ENCODE results near the gene CDH2. TPM values are rescaled to one million over a fixed set of nuclear protein-coding genes. Genes with fewer than 3 reads are reported as not detected.

Gene CDH2
- total and polyA plus RNA-seq, 2 experiments from 2014 or later = 14.7 to 36.9 TPM

DNA sequence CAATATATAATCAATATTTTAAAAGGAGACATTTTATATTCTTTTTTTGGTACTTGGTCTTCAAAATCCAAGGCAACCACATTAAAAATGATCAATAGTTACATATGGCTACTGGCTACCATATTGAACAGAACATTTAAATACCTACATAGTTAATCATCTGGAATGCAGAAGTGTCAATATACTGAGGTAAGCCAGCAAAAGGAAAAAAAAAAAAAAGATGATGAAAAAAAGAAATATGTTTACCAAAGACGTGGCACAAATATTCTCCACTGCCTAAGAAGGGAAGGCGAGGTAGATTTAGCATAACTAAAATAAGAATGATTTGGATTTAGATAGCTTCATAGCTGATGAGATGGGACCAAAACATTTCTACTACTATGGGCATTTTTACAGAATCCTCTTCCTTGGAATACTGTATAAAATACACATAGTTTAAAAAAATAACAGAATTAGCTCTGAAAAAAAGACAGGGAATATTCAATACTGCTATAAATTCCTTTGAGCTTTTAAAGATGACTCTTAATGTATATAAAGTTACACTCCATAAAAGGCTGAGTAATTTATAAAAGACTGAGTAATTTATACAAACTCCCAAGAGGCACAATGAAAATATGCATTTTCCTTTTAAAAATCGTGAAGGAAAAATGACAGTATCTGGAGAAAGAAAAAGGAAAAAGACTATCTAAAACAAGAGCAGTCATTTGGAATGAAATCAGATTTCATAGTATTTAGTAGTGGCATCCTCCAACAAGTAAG is 63.5 kb downstream of the CDH2 start:
- H3K36me3 Mint-ChIP-seq (ENCODE audit: low read depth) = no peaks in the 10 kb centered on the region
- H3K4me1 Mint-ChIP-seq = peaks cover 39% of the 10 kb centered on the region
- no peak overlapping the region for H3K4me3 ChIP-seq
- no peak overlapping the region for H2AFZ ChIP-seq
- H3K4me1 ChIP-seq (ENCODE audit: insufficient read depth) = peaks cover 34% of the 10 kb centered on the region
- peaks cover 3% of the 10 kb centered on the region for H3K27me3 Mint-ChIP-seq (ENCODE audit: insufficient read depth, low read depth, poor library complexity)
- no peaks in the 10 kb centered on the region for H3F3A ChIP-seq (replicated peaks; ENCODE audit: low read depth)
- H3K27ac Mint-ChIP-seq = no peak overlapping the region
- no peaks in the 10 kb centered on the region for H3K9me2 ChIP-seq (ENCODE audit: insufficient read depth)
- DNase-seq (ENCODE audit: low spot score) = no peak
- no peaks in the 10 kb centered on the region for H4K20me1 ChIP-seq (replicated peaks; ENCODE audit: insufficient read depth)
- no peak overlapping the region for H3K4me3 Mint-ChIP-seq
- no peak overlapping the region for H3K27ac ChIP-seq (ENCODE audit: low read depth)
- H3K27me3 ChIP-seq (ENCODE audit: insufficient read depth) = no peaks in the 10 kb centered on the region
- no peaks in the 10 kb centered on the region for H3K79me2 ChIP-seq (replicated peaks; ENCODE audit: insufficient read depth)
- TF ChIP-seq JUNB (IDR thresholded peaks at IDR 0.05; ENCODE audit: unreplicated experiment) (no peak), EZH2 (IDR thresholded peaks at IDR 0.05; ENCODE audit: low read depth, unreplicated experiment) (no peak), EZH2phosphoT487 (IDR thresholded peaks at IDR 0.05; ENCODE audit: unreplicated experiment) (no peak)
- TF ChIP-seq, protein P1, sequence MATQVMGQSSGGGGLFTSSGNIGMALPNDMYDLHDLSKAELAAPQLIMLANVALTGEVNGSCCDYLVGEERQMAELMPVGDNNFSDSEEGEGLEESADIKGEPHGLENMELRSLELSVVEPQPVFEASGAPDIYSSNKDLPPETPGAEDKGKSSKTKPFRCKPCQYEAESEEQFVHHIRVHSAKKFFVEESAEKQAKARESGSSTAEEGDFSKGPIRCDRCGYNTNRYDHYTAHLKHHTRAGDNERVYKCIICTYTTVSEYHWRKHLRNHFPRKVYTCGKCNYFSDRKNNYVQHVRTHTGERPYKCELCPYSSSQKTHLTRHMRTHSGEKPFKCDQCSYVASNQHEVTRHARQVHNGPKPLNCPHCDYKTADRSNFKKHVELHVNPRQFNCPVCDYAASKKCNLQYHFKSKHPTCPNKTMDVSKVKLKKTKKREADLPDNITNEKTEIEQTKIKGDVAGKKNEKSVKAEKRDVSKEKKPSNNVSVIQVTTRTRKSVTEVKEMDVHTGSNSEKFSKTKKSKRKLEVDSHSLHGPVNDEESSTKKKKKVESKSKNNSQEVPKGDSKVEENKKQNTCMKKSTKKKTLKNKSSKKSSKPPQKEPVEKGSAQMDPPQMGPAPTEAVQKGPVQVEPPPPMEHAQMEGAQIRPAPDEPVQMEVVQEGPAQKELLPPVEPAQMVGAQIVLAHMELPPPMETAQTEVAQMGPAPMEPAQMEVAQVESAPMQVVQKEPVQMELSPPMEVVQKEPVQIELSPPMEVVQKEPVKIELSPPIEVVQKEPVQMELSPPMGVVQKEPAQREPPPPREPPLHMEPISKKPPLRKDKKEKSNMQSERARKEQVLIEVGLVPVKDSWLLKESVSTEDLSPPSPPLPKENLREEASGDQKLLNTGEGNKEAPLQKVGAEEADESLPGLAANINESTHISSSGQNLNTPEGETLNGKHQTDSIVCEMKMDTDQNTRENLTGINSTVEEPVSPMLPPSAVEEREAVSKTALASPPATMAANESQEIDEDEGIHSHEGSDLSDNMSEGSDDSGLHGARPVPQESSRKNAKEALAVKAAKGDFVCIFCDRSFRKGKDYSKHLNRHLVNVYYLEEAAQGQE (IDR thresholded peaks at IDR 0.05; ENCODE audit: unreplicated experiment) = no peak
- no peaks in the 10 kb centered on the region for H3K9me3 Mint-ChIP-seq
- ATAC-seq = no peak
- no peak overlapping the region for H3K4me2 ChIP-seq
- no peaks in the 10 kb centered on the region for H3K36me3 ChIP-seq (ENCODE audit: insufficient read depth)

DNA sequence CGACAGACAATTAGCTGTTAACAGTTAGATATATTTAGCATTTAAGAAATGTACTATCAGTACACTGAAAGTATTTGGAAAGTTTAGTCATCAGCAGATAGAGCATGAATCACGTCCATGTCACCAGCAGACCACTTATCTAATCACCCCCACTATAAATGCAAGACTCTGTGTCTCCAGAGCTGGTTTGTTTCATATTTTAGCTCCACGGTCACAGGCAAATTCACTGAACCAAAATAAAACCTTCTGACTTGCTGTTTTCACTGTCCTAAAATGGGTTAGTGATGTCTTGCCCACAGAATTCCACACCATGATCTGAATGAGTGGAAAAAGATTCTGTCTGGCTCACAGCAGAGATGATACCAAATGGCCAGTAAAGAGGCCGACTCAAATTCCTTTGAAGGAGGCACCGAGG is 64.9 kb downstream of the CDH2 start:
- H3K27me3 ChIP-seq (ENCODE audit: insufficient read depth) = no peaks in the 10 kb centered on the region
- Mint-ChIP-seq H3K9me3 (no peaks in the 10 kb centered on the region), H3K27me3 (ENCODE audit: insufficient read depth, low read depth, poor library complexity) (peaks cover 3% of the 10 kb centered on the region), H3K4me1 (peaks cover 49% of the 10 kb centered on the region), H3K27ac (no peak overlapping the region), H3K4me3 (no peak overlapping the region), H3K36me3 (ENCODE audit: low read depth) (no peaks in the 10 kb centered on the region)
- no peak overlapping the region for H3K27ac ChIP-seq (ENCODE audit: low read depth)
- no peaks in the 10 kb centered on the region for H4K20me1 ChIP-seq (replicated peaks; ENCODE audit: insufficient read depth)
- H3K4me3 ChIP-seq = no peak overlapping the region
- no peaks in the 10 kb centered on the region for H3F3A ChIP-seq (replicated peaks; ENCODE audit: low read depth)
- H2AFZ ChIP-seq = no peak overlapping the region
- no peaks in the 10 kb centered on the region for H3K79me2 ChIP-seq (replicated peaks; ENCODE audit: insufficient read depth)
- DNase-seq (ENCODE audit: low spot score) = no peak
- H3K4me2 ChIP-seq = no peak overlapping the region
- peaks cover 46% of the 10 kb centered on the region for H3K4me1 ChIP-seq (ENCODE audit: insufficient read depth)
- H3K9me2 ChIP-seq (ENCODE audit: insufficient read depth) = no peaks in the 10 kb centered on the region
- no peaks in the 10 kb centered on the region for H3K36me3 ChIP-seq (ENCODE audit: insufficient read depth)
- ATAC-seq = no peak
- TF ChIP-seq, protein P2, sequence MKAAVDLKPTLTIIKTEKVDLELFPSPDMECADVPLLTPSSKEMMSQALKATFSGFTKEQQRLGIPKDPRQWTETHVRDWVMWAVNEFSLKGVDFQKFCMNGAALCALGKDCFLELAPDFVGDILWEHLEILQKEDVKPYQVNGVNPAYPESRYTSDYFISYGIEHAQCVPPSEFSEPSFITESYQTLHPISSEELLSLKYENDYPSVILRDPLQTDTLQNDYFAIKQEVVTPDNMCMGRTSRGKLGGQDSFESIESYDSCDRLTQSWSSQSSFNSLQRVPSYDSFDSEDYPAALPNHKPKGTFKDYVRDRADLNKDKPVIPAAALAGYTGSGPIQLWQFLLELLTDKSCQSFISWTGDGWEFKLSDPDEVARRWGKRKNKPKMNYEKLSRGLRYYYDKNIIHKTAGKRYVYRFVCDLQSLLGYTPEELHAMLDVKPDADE (IDR thresholded peaks at IDR 0.05) = no peak
- TF ChIP-seq ZNF331 (CRISPR knock-in tag; IDR thresholded peaks at IDR 0.05; ENCODE audit: low read depth) (no peak), ZNF114 (CRISPR knock-in tag; IDR thresholded peaks at IDR 0.05) (no peak)
- TF ChIP-seq, protein P1 (IDR thresholded peaks at IDR 0.05; ENCODE audit: unreplicated experiment) = no peak
